Measurements from ENCODE around the gene HTR3E.

DNA sequence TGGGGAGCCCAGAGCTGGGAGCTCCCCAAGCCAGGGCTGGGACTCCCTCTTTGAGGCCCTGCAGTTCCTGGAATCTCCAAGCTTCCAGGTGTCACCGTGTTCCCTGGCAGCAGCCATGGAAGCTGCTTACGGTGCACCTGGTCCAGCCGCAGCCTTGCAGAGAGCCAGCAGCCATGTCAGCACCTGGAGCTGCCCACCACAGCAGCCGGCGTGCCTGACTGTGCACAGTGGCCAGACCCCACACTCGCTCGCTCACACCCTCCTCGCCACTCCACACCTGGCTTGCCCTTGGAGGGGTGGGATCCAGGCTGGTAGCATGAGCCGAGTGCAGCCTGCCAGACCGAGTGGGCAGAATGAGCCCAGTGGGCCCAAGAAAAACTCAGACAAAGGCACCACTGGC is 14.8 kb upstream of the HTR3E start:
- TF ChIP-seq CTCF (conservative IDR thresholded peaks at IDR 0.05; ENCODE audit: low read length) (no peak), EZH2phosphoT487 (IDR thresholded peaks at IDR 0.05; ENCODE audit: borderline replicate concordance) (no peak)

Data from Loucy (cell line).